HepG2 (cell line): ENCODE results near the gene MYL12B. TPM values are rescaled to one million over a fixed set of nuclear protein-coding genes. Genes with fewer than 3 reads are reported as not detected.

Experiments
- CREM ChIP-seq, 2 experiments: sonication (generic) in 1 of 2; formaldehyde crosslinking in 1 of 2; IDR thresholded peaks; 2 replicates each; pipeline versions ENCODE4 v1.4.0 to v1.6.1; 2016 to 2020; ENCODE audit warnings: antibody characterized with exemption in 1 of 2, mild to moderate bottlenecking in 1 of 2, missing genetic modification reagents in 1 of 2
- ELF1 ChIP-seq: sonication (generic); formaldehyde crosslinking; IDR thresholded peaks from 2 replicates; pipeline ENCODE4 v1.4.0; 2020; ENCODE audit warnings: missing genetic modification reagents
- HMG20A ChIP-seq: IDR thresholded peaks from 2 replicates; pipeline ENCODE4 v1.6.1; 2016; ENCODE audit warnings: borderline replicate concordance
- KLF16 ChIP-seq, 2 experiments: sonication (generic) in 1 of 2; formaldehyde crosslinking in 1 of 2; IDR thresholded peaks; 2 replicates each; pipeline versions ENCODE4 v1.6.1 to v1.8.0; 2016 to 2023; ENCODE audit warnings: missing genetic modification reagents in 2 of 2, missing compliant biosample characterization in 1 of 2
- MLX ChIP-seq: IDR thresholded peaks from 2 replicates; pipeline ENCODE4 v1.6.1; 2016
- SOX6 ChIP-seq, 2 experiments: fragments of 450-650 bp in 1 of 2; sonication (generic) in 1 of 2; formaldehyde crosslinking in 1 of 2; IDR thresholded peaks; 2 replicates each; pipeline versions ENCODE4 v1.4.0 to v1.6.1; 2017 to 2020; ENCODE audit warnings: antibody characterized with exemption in 1 of 2, mild to moderate bottlenecking in 1 of 2, missing genetic modification reagents in 1 of 2
- STAT6 ChIP-seq: sonication (generic); formaldehyde crosslinking; IDR thresholded peaks from 2 replicates; pipeline ENCODE4 v1.4.0; 2020; ENCODE audit warnings: missing genetic modification reagents, mild to moderate bottlenecking, borderline replicate concordance
- TCF12 ChIP-seq, 2 experiments: fragments of 450-650 bp in 1 of 2; sonication (generic) in 1 of 2; formaldehyde crosslinking in 1 of 2; IDR thresholded peaks; 2 replicates each; pipeline versions ENCODE4 v1.6.1 to v1.8.0; 2017 to 2022; ENCODE audit warnings: antibody characterized with exemption in 1 of 2, mild to moderate bottlenecking in 1 of 2, missing genetic modification reagents in 1 of 2, moderate library complexity in 1 of 2
- ZFP41 ChIP-seq: sonication (generic); formaldehyde crosslinking; IDR thresholded peaks from 2 replicates; pipeline ENCODE4 v1.4.0; 2020; ENCODE audit warnings: mild to moderate bottlenecking, missing genetic modification reagents, borderline replicate concordance
- ZNF20 ChIP-seq: sonication (generic); formaldehyde crosslinking; IDR thresholded peaks from 2 replicates; pipeline ENCODE4 v1.4.0; 2020; ENCODE audit warnings: mild to moderate bottlenecking, moderate library complexity, missing genetic modification reagents
- ZNF276 ChIP-seq: sonication (generic); formaldehyde crosslinking; IDR thresholded peaks from 2 replicates; pipeline ENCODE4 v1.4.0; 2020; ENCODE audit warnings: mild to moderate bottlenecking, low read depth, missing genetic modification reagents
- ZNF292 ChIP-seq: sonication (generic); formaldehyde crosslinking; IDR thresholded peaks from 2 replicates; pipeline ENCODE4 v1.8.1; 2022; ENCODE audit warnings: mild to moderate bottlenecking, low read depth, missing genetic modification reagents, borderline replicate concordance
- ZNF816 ChIP-seq: sonication (generic); formaldehyde crosslinking; IDR thresholded peaks from 2 replicates; pipeline ENCODE4 v1.8.0; 2022; ENCODE audit warnings: missing genetic modification reagents, mild to moderate bottlenecking, borderline replicate concordance
- ZSCAN5A ChIP-seq: sonication (generic); formaldehyde crosslinking; IDR thresholded peaks from 2 replicates; pipeline ENCODE4 v1.8.0; 2022; ENCODE audit warnings: mild to moderate bottlenecking, missing genetic modification reagents, borderline replicate concordance
- polyA plus RNA-seq, 8 experiments: library from polyadenylated mRNA; depleted of rRNA in 3 of 8; stranded (reverse) in 7 of 8; unstranded in 1 of 8; fragments of >200 nt; fragmentation: Illumina TruSeq in 4 of 8; extraction: Trizol in 4 of 8; gene quantifications; 2 replicates each; pipeline versions ENCODE4 v1.2.1 to v1.2.3, GENCODE V29; 2011 to 2016; ENCODE audit warnings: low read depth in 4 of 8, missing spikeins in 1 of 8, mixed read lengths in 1 of 8; ENCODE audit not compliant: insufficient read depth in 1 of 8
- total RNA-seq, 5 experiments: library from RNA; depleted of rRNA; stranded (reverse); fragments of >200 nt; fragmentation: Illumina TruSeq; extraction: Trizol; gene quantifications; 2 replicates each; pipeline ENCODE4 v1.2.3, GENCODE V29; 2016; ENCODE audit warnings: low read depth in 1 of 5

MYL12B gene
- total and polyA plus RNA-seq, 2 of the 13 experiments (the other 11 are each of a cell fraction or from before 2014, with no cell fraction given), result 265 to 340 TPM

- TF ChIP-seq SOX6 (IDR thresholded peaks at IDR 0.05) (no peak), SOX6 (CRISPR knock-in tag; IDR thresholded peaks at IDR 0.05) (peak; percentile 97), ELF1 (CRISPR knock-in tag) (peak; percentile 40; the same call in 1 of the 2 replicates), KLF16 (CRISPR knock-in tag; IDR thresholded peaks at IDR 0.05) (peak in 1 of 2 experiments; percentile 90; a peak in 1 of 4 replicates), ZNF816 (CRISPR knock-in tag) (peak; percentile 81; the same call in 1 of the 2 replicates), ZNF276 (no peak), ZSCAN5A (peak; percentile 79; the same call in 1 of the 2 replicates), CREM (IDR thresholded peaks at IDR 0.05) (peak; percentile 97), CREM (CRISPR knock-in tag; IDR thresholded peaks at IDR 0.05) (no peak), ZNF292 (CRISPR knock-in tag) (no peak), STAT6 (CRISPR knock-in tag) (peak; percentile 75; the same call in 1 of the 2 replicates), TCF12 (IDR thresholded peaks at IDR 0.05) (no peak), TCF12 (CRISPR knock-in tag; IDR thresholded peaks at IDR 0.05) (peak; percentile 96), ZFP41 (CRISPR knock-in tag) (no peak), MLX (peak; percentile 86), ZNF20 (no peak), HMG20A (CRISPR knock-in tag) (peak; percentile 99; the same call in 1 of the 2 replicates)
Measured at GRCh38 chr18:3233433-3234168, 28.3 kb upstream of the MYL12B start (continued).
